ENCODE data around the gene HSPA12B.
"Not testable (repeated sequence)": the region's sequence is repeated elsewhere in the genome, so short reads cannot be mapped to it uniquely, and the experiment has no call there.

Gene HSPA12B

GRCh38 chr20:3786665-3787323 lies 54.3 kb downstream of the HSPA12B start, which contains the start of gene CENPB:
TSS of gene CENPB (minus strand) at chr20:3786740. CDS start at chr20:3786483, 257 bp downstream.
- no peak for DNase-seq (ENCODE audit: low read depth)
- TF ChIP-seq, protein P1, sequence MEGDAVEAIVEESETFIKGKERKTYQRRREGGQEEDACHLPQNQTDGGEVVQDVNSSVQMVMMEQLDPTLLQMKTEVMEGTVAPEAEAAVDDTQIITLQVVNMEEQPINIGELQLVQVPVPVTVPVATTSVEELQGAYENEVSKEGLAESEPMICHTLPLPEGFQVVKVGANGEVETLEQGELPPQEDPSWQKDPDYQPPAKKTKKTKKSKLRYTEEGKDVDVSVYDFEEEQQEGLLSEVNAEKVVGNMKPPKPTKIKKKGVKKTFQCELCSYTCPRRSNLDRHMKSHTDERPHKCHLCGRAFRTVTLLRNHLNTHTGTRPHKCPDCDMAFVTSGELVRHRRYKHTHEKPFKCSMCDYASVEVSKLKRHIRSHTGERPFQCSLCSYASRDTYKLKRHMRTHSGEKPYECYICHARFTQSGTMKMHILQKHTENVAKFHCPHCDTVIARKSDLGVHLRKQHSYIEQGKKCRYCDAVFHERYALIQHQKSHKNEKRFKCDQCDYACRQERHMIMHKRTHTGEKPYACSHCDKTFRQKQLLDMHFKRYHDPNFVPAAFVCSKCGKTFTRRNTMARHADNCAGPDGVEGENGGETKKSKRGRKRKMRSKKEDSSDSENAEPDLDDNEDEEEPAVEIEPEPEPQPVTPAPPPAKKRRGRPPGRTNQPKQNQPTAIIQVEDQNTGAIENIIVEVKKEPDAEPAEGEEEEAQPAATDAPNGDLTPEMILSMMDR (IDR thresholded peaks at IDR 0.05; ENCODE audit: control insufficient read depth, extremely low read depth, insufficient read depth), result peak; percentile 92
- H3K4me3 ChIP-seq (ENCODE audit: low read depth, low read length), result peak within 1 kb of the TSS; percentile 65

- TF ChIP-seq, protein P1 (IDR thresholded peaks at IDR 0.05; ENCODE audit: control insufficient read depth, extremely low read depth, insufficient read depth), result no peak
- H3K4me3 ChIP-seq (ENCODE audit: low read depth, low read length), result peak overlapping the region; percentile 53
- DNase-seq (ENCODE audit: low read depth), result no peak
These were observed 55.0 kb downstream of the HSPA12B start for GRCh38 chr20:3787324-3788014.

GRCh38 chr20:3788685-3789155 lies 56.2 kb downstream of the HSPA12B start:
- no peak for DNase-seq (ENCODE audit: low read depth)
- TF ChIP-seq, protein P1 (IDR thresholded peaks at IDR 0.05; ENCODE audit: control insufficient read depth, extremely low read depth, insufficient read depth), result no peak
- no peak overlapping the region for H3K4me3 ChIP-seq (ENCODE audit: low read depth, low read length)

GRCh38 chr20:3789201-3789600 lies 56.7 kb downstream of the HSPA12B start:
- H3K4me3 ChIP-seq (ENCODE audit: low read depth, low read length), result not testable (repeated sequence)

DNA sequence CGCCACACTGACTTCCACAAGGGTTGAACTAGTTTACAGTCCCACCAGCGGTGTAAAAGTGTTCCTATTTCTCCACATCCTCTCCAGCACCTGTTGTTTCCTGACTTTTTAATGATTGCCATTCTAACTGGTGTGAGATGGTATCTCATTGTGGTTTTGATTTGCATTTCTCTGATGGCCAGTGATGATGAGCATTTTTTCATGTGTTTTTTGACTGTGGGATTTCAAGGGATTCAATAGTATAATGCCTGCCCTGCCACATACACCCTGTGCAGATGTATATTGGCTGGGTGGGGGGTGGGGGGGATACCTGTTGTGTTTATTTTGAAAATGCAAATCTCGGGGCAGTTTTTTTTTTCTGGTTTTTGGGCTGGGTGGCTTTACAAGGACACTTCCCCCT lies 61.7 kb downstream of the HSPA12B start:
- not testable (repeated sequence) for H3K4me3 ChIP-seq (ENCODE audit: low read depth, low read length); DNase-seq (ENCODE audit: low read depth)

More at GRCh38 chr20:3789201-3789600, 56.7 kb downstream of the HSPA12B start:
- not testable (repeated sequence) for DNase-seq (ENCODE audit: low read depth)

DNA sequence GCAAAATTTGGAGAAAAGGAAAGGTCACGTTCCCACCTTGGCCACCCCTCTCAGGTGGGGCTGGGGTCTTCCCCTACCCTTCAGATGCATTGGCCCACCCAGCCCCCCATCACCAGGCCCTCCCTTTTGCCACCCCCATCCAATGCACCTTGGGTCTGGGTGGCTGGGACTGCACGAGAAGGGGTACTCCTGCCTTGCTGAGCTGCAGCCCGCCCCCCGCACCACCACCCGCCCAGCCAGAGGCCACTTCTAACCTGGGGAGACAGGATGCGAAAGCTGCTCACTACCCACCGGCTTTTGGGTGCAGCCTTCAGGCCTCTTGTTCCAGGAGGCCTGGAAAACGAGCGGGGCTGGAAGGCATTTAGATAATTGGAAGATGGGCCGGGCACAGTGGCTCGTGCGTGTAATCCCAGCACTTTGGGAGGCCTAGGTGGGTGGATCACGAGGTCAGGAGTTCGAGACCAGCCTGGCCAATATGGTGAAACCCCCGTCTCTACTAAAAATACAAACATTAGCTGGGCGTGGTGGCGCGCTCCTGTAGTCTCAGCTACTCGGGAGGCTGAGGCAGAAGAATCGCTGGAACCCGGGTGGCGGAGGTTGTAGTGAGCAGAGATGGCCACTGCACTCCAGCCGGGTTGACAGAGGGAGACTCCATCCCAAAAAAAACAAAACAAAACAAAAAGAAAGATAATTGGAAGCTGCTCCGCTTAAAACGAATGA lies 62.4 kb downstream of the HSPA12B start:
- TF ChIP-seq, protein P1 (IDR thresholded peaks at IDR 0.05; ENCODE audit: control insufficient read depth, extremely low read depth, insufficient read depth), result no peak
- peak overlapping the region; percentile 76 for H3K4me3 ChIP-seq (ENCODE audit: low read depth, low read length)
- no peak for DNase-seq (ENCODE audit: low read depth)

DNA sequence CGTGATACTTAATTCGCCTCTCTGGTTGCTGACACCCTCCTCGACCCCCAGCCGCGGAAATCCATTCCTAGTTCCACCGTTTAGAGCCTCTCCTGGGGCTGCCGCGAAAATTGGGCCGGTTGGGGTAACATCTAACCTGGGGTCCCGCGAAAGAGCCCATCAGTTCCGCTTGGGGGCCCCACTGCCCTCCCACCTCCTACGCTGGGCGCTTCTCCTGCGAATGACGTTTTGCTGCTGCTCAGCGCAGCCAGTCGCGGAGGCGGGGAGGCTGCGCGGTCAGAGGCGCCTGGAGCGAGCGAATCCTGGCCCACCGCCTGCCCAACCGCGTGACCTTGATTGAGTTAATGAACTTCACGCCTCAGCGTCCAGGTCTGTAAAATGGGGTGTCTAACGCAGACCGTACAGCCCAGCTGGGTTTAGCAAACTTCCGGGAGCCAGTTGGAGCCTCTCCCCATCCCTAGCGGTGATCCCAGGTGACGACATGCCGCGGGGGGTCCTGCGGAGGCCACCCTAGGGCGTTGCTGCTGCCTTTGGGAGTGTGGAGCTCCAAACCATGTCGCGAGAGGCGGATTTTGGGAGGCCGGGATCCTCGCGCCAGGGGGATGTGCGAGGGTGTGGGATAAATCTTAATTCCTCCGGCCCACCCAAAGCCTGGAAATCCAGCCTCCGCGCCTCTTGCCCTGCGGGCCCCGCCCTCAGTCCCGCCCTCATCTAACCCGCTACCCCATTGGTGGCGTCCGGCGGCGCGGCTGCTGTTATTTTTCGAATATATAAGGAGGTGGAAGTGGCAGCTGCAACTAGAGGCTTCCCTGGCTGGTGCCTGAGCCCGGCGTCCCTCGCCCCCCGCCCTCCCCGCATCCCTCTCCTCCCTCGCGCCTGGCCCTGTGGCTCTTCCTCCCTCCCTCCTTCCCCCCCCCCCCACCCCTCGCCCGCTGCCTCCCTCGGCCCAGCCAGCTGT lies 63.3 kb downstream of the HSPA12B start, which contains the start of gene CDC25B:
Gene CDC25B (plus strand): TSS at position 800 of the 958 bp plus-strand sequence. CDS start 222 bp downstream, outside the sequence.
- DNase-seq (ENCODE audit: low read depth), result no peak
- H3K4me3 ChIP-seq (ENCODE audit: low read depth, low read length), result peak within 1 kb of the TSS; percentile 76
- TF ChIP-seq, protein P1 (IDR thresholded peaks at IDR 0.05; ENCODE audit: control insufficient read depth, extremely low read depth, insufficient read depth), result peak; percentile 5; the same call in 1 of the 2 replicates
